Fibroblast of lung (primary cell): Measurements from ENCODE around the gene SULT6B1. TPM values are rescaled to one million over a fixed set of nuclear protein-coding genes. Genes with fewer than 3 reads are reported as not detected.

Experiments
- DNase-seq, 2 donors: peaks; one replicate each; pipeline versions ENCODE4 v3.0.0 to v3.0.0-alpha.2; 2010; ENCODE audit warnings: low read depth in 2 of 2
- H2AFZ ChIP-seq: 2 replicates; pipeline ENCODE4 v1.5.1; 2012; ENCODE audit warnings: low read length, control low read depth, inconsistent platforms
- H3K27ac ChIP-seq: 2 replicates; pipeline ENCODE4 v1.5.1; 2011; ENCODE audit warnings: low read length, control low read depth; ENCODE audit not compliant: insufficient read depth
- H3K27me3 ChIP-seq: 2 replicates; pipeline ENCODE4 v1.5.1; 2011; ENCODE audit warnings: mild to moderate bottlenecking, low read length; ENCODE audit not compliant: control insufficient read depth, insufficient read depth
- H3K36me3 ChIP-seq: 2 replicates; pipeline ENCODE4 v1.5.1; 2011; ENCODE audit warnings: low read length; ENCODE audit not compliant: control insufficient read depth, insufficient read depth
- H3K4me1 ChIP-seq: 2 replicates; pipeline ENCODE4 v1.5.1; 2011; ENCODE audit warnings: low read length; ENCODE audit not compliant: control insufficient read depth, insufficient read depth; ENCODE audit errors: extremely low read depth
- H3K4me2 ChIP-seq: 2 replicates; pipeline ENCODE4 v1.5.1; 2011; ENCODE audit warnings: low read length, control low read depth; ENCODE audit not compliant: insufficient read depth; ENCODE audit errors: extremely low read depth
- H3K4me3 ChIP-seq, 4 experiments: fragments of 200-600 bp in 1 of 4; sonication (generic) in 1 of 4; replicated peaks in 1 of 4; 2 replicates each; pipeline ENCODE4 v1.5.1; 2011 to 2016; ENCODE audit warnings: low read length in 4 of 4, low read depth in 3 of 4, mild to moderate bottlenecking in 3 of 4, control low read depth in 2 of 4, inconsistent platforms in 1 of 4, mixed read lengths in 1 of 4; ENCODE audit not compliant: insufficient read depth in 1 of 4; ENCODE audit errors: control extremely low read depth in 1 of 4
- H3K79me2 ChIP-seq: 2 replicates; pipeline ENCODE4 v1.5.1; 2012; ENCODE audit warnings: mild to moderate bottlenecking, low read length, inconsistent platforms; ENCODE audit not compliant: control insufficient read depth, insufficient read depth
- H3K9ac ChIP-seq: 2 replicates; pipeline ENCODE4 v1.5.1; 2011; ENCODE audit warnings: mild to moderate bottlenecking, low read length, control low read depth; ENCODE audit not compliant: insufficient read depth
- H3K9me3 ChIP-seq: 2 replicates; pipeline ENCODE4 v1.5.1; 2012; ENCODE audit warnings: low read depth, low read length; ENCODE audit not compliant: control insufficient read depth, insufficient read depth
- H4K20me1 ChIP-seq: 2 replicates; pipeline ENCODE4 v1.5.1; 2011; ENCODE audit warnings: low read length; ENCODE audit not compliant: control insufficient read depth, insufficient read depth; ENCODE audit errors: extremely low read depth
- CTCF ChIP-seq, 2 donors: IDR thresholded peaks in 1 of 2; conservative IDR thresholded peaks in 1 of 2; 1 replicate in 1 of 2; 2 replicates in 1 of 2; pipeline ENCODE4 v1.5.1; 2011 to 2012; ENCODE audit warnings: low read length in 2 of 2, control low read depth in 1 of 2, inconsistent platforms in 1 of 2, low read depth in 1 of 2, mild to moderate bottlenecking in 1 of 2
- EZH2 ChIP-seq: IDR thresholded peaks from 2 replicates; pipeline ENCODE4 v1.5.1; 2012; ENCODE audit warnings: low read length, control low read depth, mild to moderate bottlenecking; ENCODE audit errors: missing control alignments
- polyA plus RNA-seq, 2 donors: library from polyadenylated mRNA; depleted of rRNA in 1 of 2; stranded (reverse) in 1 of 2; unstranded in 1 of 2; fragments of >200 nt; gene quantifications; 2 replicates each; pipeline ENCODE4 v1.2.1, GENCODE V29; 2011 to 2012; ENCODE audit warnings: missing spikeins in 1 of 2
- total RNA-seq: library from RNA; depleted of rRNA; stranded (reverse); fragments of >200 nt; gene quantifications from 2 replicates; pipeline ENCODE4 v1.2.1, GENCODE V29; 2014

SULT6B1 gene
- total and polyA plus RNA-seq, 2 donors (not counting 1 experiment from before 2014, with no cell fraction given) = not detected

GRCh38 chr2:37156857-37157714, 31.4 kb downstream of the SULT6B1 start, which contains the start of gene EIF2AK2:
TSS of gene EIF2AK2 (minus strand) at chr2:37156980. CDS start at chr2:37147806, 9,174 bp downstream.
- peaks cover 32% of the 10 kb centered on the region for H3K79me2 ChIP-seq
- TF ChIP-seq EZH2 (no peak), CTCF (conservative IDR thresholded peaks at IDR 0.05 in 1 of 2, IDR thresholded peaks at IDR 0.05 in 1 of 2; ENCODE audit: low read depth in 1 of 2, low read length in 2 of 2) (no peak)
- peak within 1 kb of the TSS; percentile 95 for H3K4me2 ChIP-seq
- H3K27me3 ChIP-seq = no peaks in the 10 kb centered on the region
- H4K20me1 ChIP-seq = no peaks in the 10 kb centered on the region
- H3K9me3 ChIP-seq = no peaks in the 10 kb centered on the region
- peak within 1 kb of the TSS; percentile 66 to 92 (median 87) for H3K4me3 ChIP-seq
- peaks cover 2% of the 10 kb centered on the region for H3K4me1 ChIP-seq
- peak within 1 kb of the TSS; percentile 79 for H3K27ac ChIP-seq
- H3K36me3 ChIP-seq = peaks cover 3% of the 10 kb centered on the region
- peak within 1 kb of the TSS; percentile 79 for H3K9ac ChIP-seq
- DNase-seq = peak; percentile 81 to 85
- peak within 1 kb of the TSS; percentile 78 for H2AFZ ChIP-seq

GRCh38 chr2:37156071-37156856, 32.2 kb downstream of the SULT6B1 start:
- no peaks in the 10 kb centered on the region for H3K9me3 ChIP-seq
- peak; percentile 70 for DNase-seq

More at GRCh38 chr2:37156071-37156856, 32.2 kb downstream of the SULT6B1 start:
- TF ChIP-seq EZH2 = no peak
- no peak for TF ChIP-seq CTCF (conservative IDR thresholded peaks at IDR 0.05 in 1 of 2, IDR thresholded peaks at IDR 0.05 in 1 of 2; ENCODE audit: low read depth in 1 of 2, low read length in 2 of 2)
- Histone ChIP-seq H3K36me3 (peaks cover 3% of the 10 kb centered on the region), H3K27me3 (no peaks in the 10 kb centered on the region), H3K4me2 (peak overlapping the region; percentile 95), H3K4me3 (peak overlapping the region; percentile 66 to 92 (median 87)), H2AFZ (peak overlapping the region; percentile 62), H3K4me1 (peaks cover 2% of the 10 kb centered on the region), H3K79me2 (peaks cover 35% of the 10 kb centered on the region), H3K27ac (peak overlapping the region; percentile 79), H4K20me1 (no peaks in the 10 kb centered on the region), H3K9ac (peak overlapping the region; percentile 79)
